Activated CD4-positive, alpha-beta T cell treated with anti-CD3 and anti-CD28 coated beads for 1 hour (primary cell): ENCODE results near the gene LBX2.
"Not testable (repeated sequence)": the region's sequence is repeated elsewhere in the genome, so short reads cannot be mapped to it uniquely, and the experiment has no call there.

Experiments
- DNase-seq: peaks from one replicate; pipeline ENCODE4 v3.0.0-alpha.2; 2020

Gene LBX2

GRCh38 chr2:74503506-74504475 is 4.4 kb upstream of the LBX2 start:
- DNase-seq: no peak

- peak; percentile 18 for DNase-seq
These were observed 3.5 kb upstream of the LBX2 start for GRCh38 chr2:74502720-74503505.

- DNase-seq: no peak
These were observed 2.8 kb upstream of the LBX2 start for GRCh38 chr2:74502147-74502719.

- no peak for DNase-seq
These were observed 2.1 kb upstream of the LBX2 start for GRCh38 chr2:74501335-74502071.

- DNase-seq: no peak
These were observed 1.2 kb upstream of the LBX2 start for GRCh38 chr2:74500578-74500946.

GRCh38 chr2:74499940-74500577 is 656 bp upstream of the LBX2 start:
- no peak for DNase-seq

GRCh38 chr2:74498500-74499266 is 720 bp downstream of the LBX2 start:
- DNase-seq: no peak

- no peak for DNase-seq
These were observed 1.5 kb downstream of the LBX2 start for GRCh38 chr2:74497777-74498499.

- DNase-seq: no peak
These were observed 2.2 kb downstream of the LBX2 start for GRCh38 chr2:74496997-74497776.

GRCh38 chr2:74495440-74495839 is 4.0 kb downstream of the LBX2 start:
- DNase-seq: no peak

GRCh38 chr2:74493546-74493945 is 5.9 kb downstream of the LBX2 start:
- DNase-seq: no peak

GRCh38 chr2:74491648-74492544 is 7.5 kb downstream of the LBX2 start:
- no peak for DNase-seq

- DNase-seq: no peak
These were observed 9.5 kb downstream of the LBX2 start for GRCh38 chr2:74489906-74490305.

- DNase-seq: no peak
These were observed 10.5 kb downstream of the LBX2 start for GRCh38 chr2:74488643-74489481.

- no peak for DNase-seq
These were observed 13.3 kb downstream of the LBX2 start for GRCh38 chr2:74486141-74486540.

- DNase-seq: not testable (repeated sequence)
These were observed 15.7 kb downstream of the LBX2 start for GRCh38 chr2:74483675-74484164.

GRCh38 chr2:74482801-74483674 is 16.4 kb downstream of the LBX2 start, which contains the start of the genes CCDC142 and TTC31:
CCDC142 (minus strand) TSS chr2:74482998; CDS start chr2:74482837, 161 bp downstream.
TTC31 (plus strand) TSS chr2:74483081; CDS start chr2:74483096, 15 bp downstream.
- DNase-seq: peak; percentile 88
